Stomach (tissue), 9 donors: ENCODE results near the gene PPP1R1B. TPM values are rescaled to one million over a fixed set of nuclear protein-coding genes. Genes with fewer than 3 reads are reported as not detected.

ENCODE experiments used
- DNase-seq, 2 donors: peaks; one replicate each; pipeline versions ENCODE4 v3.0.0 to v3.0.0-alpha.2; 2013 to 2019
- H3K27ac ChIP-seq, 5 donors: fragments of 200-600 bp in 4 of 5; sonication (generic) in 4 of 5; one replicate each; pipeline ENCODE4 v1.5.1; 2013 to 2019; ENCODE audit warnings: mild to moderate bottlenecking in 1 of 5, moderate library complexity in 1 of 5
- H3K27me3 ChIP-seq, 3 donors: fragments of 200-600 bp; sonication (generic); one replicate each; pipeline ENCODE4 v1.5.1; 2017 to 2019; ENCODE audit warnings: mixed run types in 1 of 3
- H3K36me3 ChIP-seq, 4 donors: fragments of 200-600 bp; sonication (generic); 1 replicate in 3 of 4; 2 replicates in 1 of 4; pipeline ENCODE4 v1.5.1; 2016 to 2019
- H3K4me1 ChIP-seq, 4 donors: fragments of 200-600 bp; sonication (generic); one replicate each; pipeline ENCODE4 v1.5.1; 2016 to 2019
- H3K4me3 ChIP-seq, 4 donors: fragments of 200-600 bp; sonication (generic) in 3 of 4; one replicate each; pipeline ENCODE4 v1.5.1; 2016 to 2019; ENCODE audit warnings: mild to moderate bottlenecking in 1 of 4
- H3K9me3 ChIP-seq, 4 donors: fragments of 200-600 bp; sonication (generic); one replicate each; pipeline ENCODE4 v1.5.1; 2016 to 2019
- CTCF ChIP-seq, 7 experiments: fragments of 450-650 bp in 4 of 7; fragments of 200-600 bp in 3 of 7; sonication (generic) in 3 of 7; IDR thresholded peaks; one replicate each; pipeline ENCODE4 v1.5.1; 2016 to 2019; ENCODE audit warnings: antibody characterized with exemption in 7 of 7, control low read depth in 2 of 7, mild to moderate bottlenecking in 1 of 7
- EP300 ChIP-seq: sonication (generic); formaldehyde crosslinking; IDR thresholded peaks from one replicate; pipeline ENCODE4 v1.6.1; 2017; ENCODE audit warnings: antibody characterized with exemption
- POLR2A ChIP-seq, 4 donors: fragments of 450-650 bp; IDR thresholded peaks; one replicate each; pipeline ENCODE4 v1.6.1; 2016; ENCODE audit warnings: antibody characterized with exemption in 4 of 4, control low read depth in 2 of 4, mild to moderate bottlenecking in 1 of 4, moderate library complexity in 1 of 4
- POLR2AphosphoS5 ChIP-seq, 3 donors: sonication (generic); formaldehyde crosslinking; IDR thresholded peaks; one replicate each; pipeline ENCODE4 v1.6.1; 2016; ENCODE audit warnings: antibody characterized with exemption in 3 of 3
- WGBS, 5 donors: extraction: QIAGEN DNeasy Blood & Tissue Kit in 3 of 5; methylation state at CpG; one replicate each; pipeline versions ENCODE4 v1.1.5 to v1.1.7; 2013 to 2018; 5-methylcytosine and 5-hydroxymethylcytosine counted together
- intact Hi-C: fragments of 100-400 bp; cut with DNase I; formaldehyde crosslinking; loops from one replicate; pipeline ENCODE4 v1.15.1; 2023; ENCODE audit warnings: low total_unique reads
- polyA plus RNA-seq, 3 donors: library from polyadenylated mRNA; stranded (reverse); fragments of 200-250 nt; gene quantifications; one replicate each; pipeline ENCODE4 v1.2.3, GENCODE V29; 2013
- total RNA-seq, 5 donors: library from RNA; depleted of rRNA; stranded (reverse); fragments of >200 nt; gene quantifications; one replicate each; pipeline versions ENCODE4 v1.1.0 to v1.2.3, GENCODE V29; 2014 to 2016
- donor health status: healthy with polysubstance abuse.
- donor health status: Bipolar disorder and iron deficiency.
- donor health status: healthy.

Gene PPP1R1B
- total and polyA plus RNA-seq, 8 donors: 0.58 to 279 (median 10.3) TPM

- peaks cover 41 to 61% (median 58%) of the 10 kb centered on the region in 4 donors for H3K4me1 ChIP-seq
- intact Hi-C loops: no loop called here
- no peak overlapping the region for H3K4me3 ChIP-seq
- H3K27ac ChIP-seq: peak overlapping the region in 1 of 5 donors; percentile 73
- no peak for DNase-seq
- WGBS, 5 donors: 77 to 83% (median 81%) methylated on average over 5 of the region's 5 CpGs
- peaks cover 0 to 3% (median under 1%) of the 10 kb centered on the region in 4 donors for H3K36me3 ChIP-seq
- no peak for TF ChIP-seq POLR2A (IDR thresholded peaks at IDR 0.05)
- TF ChIP-seq POLR2AphosphoS5 (IDR thresholded peaks at IDR 0.05): no peak
- TF ChIP-seq CTCF (IDR thresholded peaks at IDR 0.05): no peak
- no peaks in the 10 kb centered on the region for H3K9me3 ChIP-seq
- peaks cover 0 to 32% (median 17%) of the 10 kb centered on the region in 3 donors for H3K27me3 ChIP-seq
These were observed 47.4 kb downstream of the PPP1R1B start for GRCh38 chr17:39674179-39674578.

- Histone ChIP-seq H3K4me1 (peaks cover 47 to 68% (median 64%) of the 10 kb centered on the region in 4 donors), H3K27ac (peak overlapping the region; percentile 27 to 79 (median 73)), H3K27me3 (peaks cover 0 to 26% (median 10%) of the 10 kb centered on the region in 3 donors), H3K36me3 (peaks cover 0 to 8% (median 2%) of the 10 kb centered on the region in 4 donors), H3K4me3 (no peak overlapping the region), H3K9me3 (no peaks in the 10 kb centered on the region)
- intact Hi-C loops: no loop called here
- peak; percentile 57 to 94 for DNase-seq
- TF ChIP-seq EP300: no peak
- no peak for TF ChIP-seq POLR2A (IDR thresholded peaks at IDR 0.05)
- no peak for TF ChIP-seq CTCF (IDR thresholded peaks at IDR 0.05)
- TF ChIP-seq POLR2AphosphoS5 (IDR thresholded peaks at IDR 0.05): no peak
- 26 to 38% (median 29%) methylated on average over 9 to 11 of the region's 11 CpGs for WGBS, 5 donors
These were observed 48.1 kb downstream of the PPP1R1B start for GRCh38 chr17:39674702-39675389.

- Histone ChIP-seq H3K36me3 (peaks cover 0 to 15% (median 3%) of the 10 kb centered on the region in 4 donors), H3K4me3 (no peak overlapping the region), H3K27me3 (peaks cover 0 to 19% (median 4%) of the 10 kb centered on the region in 3 donors), H3K4me1 (peaks cover 47 to 73% (median 67%) of the 10 kb centered on the region in 4 donors), H3K27ac (peak overlapping the region; percentile 27 to 79 (median 73)), H3K9me3 (no peaks in the 10 kb centered on the region)
- DNase-seq: no peak
- WGBS, 5 donors: 51 to 65% (median 61%) methylated on average over 9 to 10 of the region's 10 CpGs
- intact Hi-C loops: no loop called here
- TF ChIP-seq CTCF (IDR thresholded peaks at IDR 0.05): no peak
- TF ChIP-seq POLR2A (IDR thresholded peaks at IDR 0.05): no peak
- no peak for TF ChIP-seq POLR2AphosphoS5 (IDR thresholded peaks at IDR 0.05)
- no peak for TF ChIP-seq EP300
These were observed 48.8 kb downstream of the PPP1R1B start for GRCh38 chr17:39675390-39676082.

- Histone ChIP-seq H3K4me3 (no peak overlapping the region), H3K9me3 (no peaks in the 10 kb centered on the region), H3K4me1 (peaks cover 47 to 74% (median 64%) of the 10 kb centered on the region in 4 donors), H3K27me3 (peaks cover 0 to 11% (median 0%) of the 10 kb centered on the region in 3 donors), H3K36me3 (peaks cover 0 to 22% (median 10%) of the 10 kb centered on the region in 4 donors), H3K27ac (peak overlapping the region; percentile 18 to 79 (median 73))
- WGBS, 5 donors: 23 to 41% (median 35%) methylated on average over 6 to 7 of the region's 7 CpGs
- intact Hi-C loops: no loop called here
- peak; percentile 84 to 93 for DNase-seq
- TF ChIP-seq CTCF (IDR thresholded peaks at IDR 0.05): no peak
- no peak for TF ChIP-seq EP300
- no peak for TF ChIP-seq POLR2A (IDR thresholded peaks at IDR 0.05)
- no peak for TF ChIP-seq POLR2AphosphoS5 (IDR thresholded peaks at IDR 0.05)
These were observed 49.6 kb downstream of the PPP1R1B start for GRCh38 chr17:39676198-39676819.
